GM19395 (cell line): Measurements from ENCODE around the gene ABI3BP.
"Not testable (repeated sequence)": the region's sequence is repeated elsewhere in the genome, so short reads cannot be mapped to it uniquely, and the experiment has no call there.

ENCODE experiments used
- ATAC-seq: cut with Tn5 transposase; IDR thresholded peaks from one replicate; pipeline ENCODE4 v1.9.1; 2021; ENCODE audit warnings: mild to moderate bottlenecking, moderate library complexity; ENCODE audit not compliant: unreplicated experiment

The ABI3BP gene

GRCh38 chr3:100993309-100993708 is at the start of gene ABI3BP:
TSS of gene ABI3BP (minus strand) at chr3:100993421. CDS start at chr3:100993384, 37 bp downstream.
- no peak for ATAC-seq

- ATAC-seq = no peak
These were observed 46.1 kb upstream of the ABI3BP start for GRCh38 chr3:101039285-101039684.

GRCh38 chr3:101038880-101039279 is 45.7 kb upstream of the ABI3BP start:
- ATAC-seq = no peak

- ATAC-seq = no peak
These were observed 45.2 kb upstream of the ABI3BP start for GRCh38 chr3:101038393-101038792.

GRCh38 chr3:101037613-101038012 is 44.4 kb upstream of the ABI3BP start:
- no peak for ATAC-seq

- no peak for ATAC-seq
These were observed 43.5 kb upstream of the ABI3BP start for GRCh38 chr3:101036676-101037075.

GRCh38 chr3:101036213-101036618 is 43.0 kb upstream of the ABI3BP start:
- no peak for ATAC-seq

GRCh38 chr3:101027286-101027685 is 34.1 kb upstream of the ABI3BP start:
- no peak for ATAC-seq

- ATAC-seq = no peak
These were observed 33.7 kb upstream of the ABI3BP start for GRCh38 chr3:101026881-101027280.

GRCh38 chr3:101026244-101026643 is 33.0 kb upstream of the ABI3BP start:
- ATAC-seq = no peak

GRCh38 chr3:101020351-101021015 is 27.3 kb upstream of the ABI3BP start:
- ATAC-seq = no peak

GRCh38 chr3:101017017-101017416 is 23.8 kb upstream of the ABI3BP start:
- no peak for ATAC-seq

- not testable (repeated sequence) for ATAC-seq
These were observed 19.1 kb upstream of the ABI3BP start for GRCh38 chr3:101012312-101012711.

- no peak for ATAC-seq
These were observed 17.9 kb upstream of the ABI3BP start for GRCh38 chr3:101011136-101011535.

GRCh38 chr3:101010296-101010695 is 17.1 kb upstream of the ABI3BP start:
- ATAC-seq = no peak

- ATAC-seq = no peak
These were observed 16.2 kb upstream of the ABI3BP start for GRCh38 chr3:101009386-101009785.

- no peak for ATAC-seq
These were observed 5.9 kb upstream of the ABI3BP start for GRCh38 chr3:100999160-100999559.

- no peak for ATAC-seq
These were observed 1.6 kb upstream of the ABI3BP start for GRCh38 chr3:100994809-100995208.

- no peak for ATAC-seq
These were observed 966 bp upstream of the ABI3BP start for GRCh38 chr3:100994187-100994586.

GRCh38 chr3:100992231-100993012 is 799 bp downstream of the ABI3BP start:
- no peak for ATAC-seq

GRCh38 chr3:100988080-100988479 is 5.1 kb downstream of the ABI3BP start:
- no peak for ATAC-seq

- no peak for ATAC-seq
These were observed 8.9 kb downstream of the ABI3BP start for GRCh38 chr3:100984308-100984707.
